Activated gamma-delta T cell treated with anti-CD3 and anti-CD28 coated beads, Interleukin-2, amount 50 U/mL, for 16 hours (primary cell): Measurements from ENCODE around the gene GALNT7.
"Not testable (repeated sequence)": the region's sequence is repeated elsewhere in the genome, so short reads cannot be mapped to it uniquely, and the experiment has no call there.

Source experiments
- DNase-seq: peaks from one replicate; pipeline ENCODE4 v3.0.0-alpha.2; 2020; ENCODE audit warnings: low read depth

The GALNT7 gene, protein sequence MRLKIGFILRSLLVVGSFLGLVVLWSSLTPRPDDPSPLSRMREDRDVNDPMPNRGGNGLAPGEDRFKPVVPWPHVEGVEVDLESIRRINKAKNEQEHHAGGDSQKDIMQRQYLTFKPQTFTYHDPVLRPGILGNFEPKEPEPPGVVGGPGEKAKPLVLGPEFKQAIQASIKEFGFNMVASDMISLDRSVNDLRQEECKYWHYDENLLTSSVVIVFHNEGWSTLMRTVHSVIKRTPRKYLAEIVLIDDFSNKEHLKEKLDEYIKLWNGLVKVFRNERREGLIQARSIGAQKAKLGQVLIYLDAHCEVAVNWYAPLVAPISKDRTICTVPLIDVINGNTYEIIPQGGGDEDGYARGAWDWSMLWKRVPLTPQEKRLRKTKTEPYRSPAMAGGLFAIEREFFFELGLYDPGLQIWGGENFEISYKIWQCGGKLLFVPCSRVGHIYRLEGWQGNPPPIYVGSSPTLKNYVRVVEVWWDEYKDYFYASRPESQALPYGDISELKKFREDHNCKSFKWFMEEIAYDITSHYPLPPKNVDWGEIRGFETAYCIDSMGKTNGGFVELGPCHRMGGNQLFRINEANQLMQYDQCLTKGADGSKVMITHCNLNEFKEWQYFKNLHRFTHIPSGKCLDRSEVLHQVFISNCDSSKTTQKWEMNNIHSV

GRCh38 chr4:173168396-173169177 is at the start of gene GALNT7:
Gene GALNT7, plus strand, starts transcription at chr4:173168811. Its CDS starts 25 bp downstream, at chr4:173168836.
- peak; percentile 42 for DNase-seq

GRCh38 chr4:173118819-173119218 is 49.8 kb upstream of the GALNT7 start:
- not testable (repeated sequence) for DNase-seq

GRCh38 chr4:173119818-173120217 is 48.8 kb upstream of the GALNT7 start:
- DNase-seq, result no peak

DNA sequence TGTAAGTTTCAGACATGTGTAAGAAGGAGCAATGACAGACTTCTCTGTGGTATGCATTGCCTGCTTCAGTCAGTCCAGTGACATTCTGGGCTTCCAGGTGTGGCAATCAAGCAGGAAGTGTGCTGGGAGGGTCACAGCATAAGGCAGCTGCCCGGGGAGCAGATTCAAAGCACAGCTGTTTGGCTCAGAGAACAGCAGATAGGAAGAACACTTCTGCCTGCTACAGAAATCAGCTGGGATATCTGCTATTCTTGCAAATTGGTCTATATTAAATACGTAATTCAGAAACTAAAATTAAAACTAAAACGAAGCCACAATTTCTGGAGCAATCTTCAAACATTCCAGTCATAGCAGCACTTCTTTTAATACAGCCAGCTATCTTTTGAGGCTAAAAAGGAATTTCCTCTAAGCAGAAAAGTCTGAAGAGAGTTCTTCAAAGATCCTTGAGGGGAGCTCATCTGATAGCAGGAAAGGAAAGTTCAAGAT is 47.5 kb upstream of the GALNT7 start:
- no peak for DNase-seq

- DNase-seq, result no peak
Observed at GRCh38 chr4:173124209-173124865, 44.3 kb upstream of the GALNT7 start.

DNA sequence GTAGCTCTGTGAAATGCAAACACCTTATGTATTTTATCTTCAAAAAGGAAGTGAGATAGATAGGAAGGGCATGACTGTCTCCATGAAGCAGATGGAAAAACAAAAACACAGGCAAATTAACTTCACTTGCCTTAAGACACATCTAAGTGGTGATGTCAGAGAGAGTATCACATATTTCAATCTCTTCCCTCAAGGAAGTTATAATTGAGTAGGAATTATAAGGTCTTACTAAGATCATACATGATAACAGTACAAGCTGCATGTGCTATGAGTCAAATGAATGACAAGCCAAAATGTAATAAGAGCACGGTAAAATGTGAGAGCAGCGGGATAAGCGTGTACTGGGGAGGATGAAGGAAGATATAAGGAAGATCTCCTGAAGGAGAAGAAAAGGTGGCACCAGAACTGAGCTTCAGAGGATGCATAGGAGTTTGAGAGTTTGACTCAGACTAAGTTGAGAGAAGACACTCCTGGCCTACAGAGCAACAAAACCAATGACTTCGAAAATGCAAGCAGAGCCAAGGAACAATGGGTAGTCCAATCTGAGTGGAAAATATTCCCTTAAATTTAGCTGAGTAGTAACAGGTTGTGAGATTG is 43.3 kb upstream of the GALNT7 start:
- DNase-seq, result no peak

DNA sequence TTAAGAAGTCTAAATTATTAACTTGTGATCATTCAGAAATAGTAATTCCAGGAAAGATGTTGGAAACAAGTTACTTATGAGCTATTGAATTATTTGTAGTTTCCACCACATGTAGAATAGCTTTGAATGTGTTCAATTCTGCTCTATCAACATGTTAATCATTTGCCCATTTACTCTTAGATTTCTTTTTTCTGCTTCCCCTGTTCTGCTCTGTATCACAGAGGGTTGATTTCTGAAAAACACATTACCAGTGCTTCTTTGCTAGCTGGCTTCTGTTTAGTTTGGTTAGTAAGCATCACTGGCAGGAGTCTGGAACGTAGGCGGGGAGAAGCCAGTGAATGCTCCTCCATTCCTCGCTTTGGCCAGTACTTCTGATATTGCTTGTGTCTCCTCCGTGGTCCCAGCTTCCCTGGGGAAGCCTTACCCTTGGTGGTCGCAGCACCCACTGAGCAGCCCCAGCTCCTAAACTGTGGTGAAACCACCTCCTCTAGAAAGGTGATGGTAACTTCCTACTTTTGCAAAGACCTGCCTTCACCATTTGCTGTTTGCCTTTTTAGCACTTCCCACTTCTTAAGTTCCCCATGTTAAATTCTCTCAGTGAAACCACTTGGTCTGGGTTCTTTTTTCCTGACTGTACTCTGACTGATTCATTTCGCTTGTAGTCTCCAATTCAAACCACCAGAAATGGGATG is 40.3 kb upstream of the GALNT7 start:
- no peak for DNase-seq

GRCh38 chr4:173130687-173131086 is 37.9 kb upstream of the GALNT7 start:
- DNase-seq, result no peak

DNA sequence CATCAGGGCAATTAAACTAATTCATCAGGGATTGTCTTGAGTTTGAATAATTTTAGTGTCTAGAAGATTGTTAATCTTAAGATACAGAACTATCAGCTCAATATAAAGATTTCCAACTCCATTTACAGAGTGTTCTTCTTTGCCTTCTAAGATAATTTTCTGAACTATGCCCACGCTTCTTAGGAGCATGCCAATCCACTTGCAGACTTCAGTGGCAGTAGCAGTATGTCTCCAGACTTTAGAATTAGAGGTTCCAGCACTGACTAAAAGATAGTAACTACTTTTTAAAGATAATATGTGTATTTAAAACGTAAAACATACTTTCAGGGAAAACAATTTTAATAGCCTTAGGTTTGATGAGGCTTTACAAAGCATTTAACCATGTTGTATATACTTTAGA is 34.2 kb upstream of the GALNT7 start:
- DNase-seq, result no peak

DNA sequence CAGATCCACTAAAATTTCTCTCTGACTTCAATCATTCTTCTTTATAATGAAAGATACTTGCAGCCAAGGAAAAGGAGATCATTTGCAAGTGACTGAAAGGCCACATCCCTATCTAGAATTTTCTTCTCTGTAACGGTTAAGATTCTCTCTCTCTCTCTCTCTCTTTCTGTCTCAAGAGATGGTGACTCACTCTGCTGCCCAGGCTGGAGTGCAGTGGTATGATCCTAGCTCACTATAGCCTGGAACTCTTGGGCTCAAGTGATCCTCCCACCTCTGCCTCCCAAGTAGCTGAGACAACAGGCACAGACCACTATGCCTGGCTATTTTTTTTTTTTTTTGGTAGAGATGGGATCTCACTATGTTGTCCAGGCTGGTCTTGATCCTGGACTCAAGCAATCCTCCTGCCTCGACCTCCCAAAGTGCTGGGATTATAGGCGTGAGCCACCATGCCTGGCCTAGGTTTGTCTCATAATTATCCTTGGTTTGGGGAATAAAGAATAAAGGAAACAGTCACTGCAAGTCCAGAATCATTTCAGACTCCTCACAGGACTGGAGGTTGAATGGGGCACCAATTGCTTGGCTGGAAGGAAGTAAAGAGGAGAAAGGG is 33.3 kb upstream of the GALNT7 start:
- no peak for DNase-seq

DNA sequence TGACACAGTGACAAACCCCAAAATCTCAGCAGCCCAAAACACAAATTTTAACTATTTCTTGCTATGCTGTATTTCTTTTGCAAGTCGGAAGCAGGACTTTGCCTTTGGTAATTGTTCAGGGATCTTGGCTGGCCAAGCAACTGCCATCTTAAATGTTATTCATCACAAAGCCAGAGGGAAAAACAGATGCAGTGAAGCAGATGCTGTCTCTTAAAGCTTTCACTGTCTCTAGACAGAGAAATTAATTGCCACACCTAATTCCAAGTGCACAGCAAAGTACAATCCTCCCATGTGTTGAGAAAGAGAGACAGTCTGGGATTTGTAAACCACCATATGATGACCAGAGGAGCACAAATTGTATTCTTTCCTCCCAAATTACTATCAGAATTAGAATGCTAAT is 30.0 kb upstream of the GALNT7 start:
- no peak for DNase-seq

GRCh38 chr4:173139561-173139960 is 29.1 kb upstream of the GALNT7 start:
- no peak for DNase-seq

- DNase-seq, result no peak
Observed at GRCh38 chr4:173145131-173145530, 23.5 kb upstream of the GALNT7 start.

- DNase-seq, result no peak
Observed at GRCh38 chr4:173146456-173146855, 22.2 kb upstream of the GALNT7 start.

- no peak for DNase-seq
Observed at GRCh38 chr4:173151496-173151895, 17.1 kb upstream of the GALNT7 start.

- DNase-seq, result no peak
Observed at GRCh38 chr4:173152104-173152503, 16.5 kb upstream of the GALNT7 start.

GRCh38 chr4:173153445-173153844 is 15.2 kb upstream of the GALNT7 start:
- no peak for DNase-seq

DNA sequence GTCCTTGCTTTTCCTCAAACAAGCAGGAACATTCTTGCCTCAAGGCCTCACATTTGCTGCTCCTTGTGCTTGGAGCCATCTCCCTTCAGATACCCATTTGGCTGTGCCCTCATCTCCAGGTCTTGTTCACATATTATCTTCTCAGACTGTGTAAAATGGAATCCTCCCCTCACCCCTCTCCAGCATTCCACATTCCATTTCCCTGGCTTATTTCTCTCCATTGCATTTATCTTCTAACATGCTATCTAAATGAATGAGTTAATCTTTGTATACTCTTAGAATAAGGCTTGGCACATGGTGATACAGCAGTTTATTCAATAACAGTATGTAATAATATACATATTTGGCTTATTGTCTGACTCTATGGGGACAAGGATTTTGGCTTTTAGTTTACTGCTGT is 8.8 kb upstream of the GALNT7 start:
- DNase-seq, result no peak

- no peak for DNase-seq
Observed at GRCh38 chr4:173160871-173161270, 7.7 kb upstream of the GALNT7 start.

GRCh38 chr4:173161311-173161710 is 7.3 kb upstream of the GALNT7 start:
- no peak for DNase-seq

DNA sequence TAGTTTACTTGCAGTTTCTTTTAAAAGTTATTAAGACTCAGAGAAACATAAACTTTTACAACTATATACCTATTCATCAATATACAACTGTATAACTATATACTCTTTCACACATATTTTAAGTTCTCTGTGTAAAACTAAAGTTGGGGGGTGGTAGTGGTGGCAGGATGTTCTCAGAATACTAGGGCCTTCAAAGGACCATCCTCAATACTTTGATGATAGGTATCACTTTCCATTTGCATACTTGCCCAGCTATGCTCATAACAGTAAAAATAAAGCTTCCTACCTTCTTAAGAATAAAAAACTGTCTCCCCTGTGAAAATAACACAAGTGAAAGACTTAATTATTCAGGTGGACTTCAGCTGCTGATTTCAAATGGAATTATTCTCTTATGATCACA is 2.9 kb upstream of the GALNT7 start:
- no peak for DNase-seq
